Measurements from ENCODE around the gene EMC10.

The EMC10 gene

DNA sequence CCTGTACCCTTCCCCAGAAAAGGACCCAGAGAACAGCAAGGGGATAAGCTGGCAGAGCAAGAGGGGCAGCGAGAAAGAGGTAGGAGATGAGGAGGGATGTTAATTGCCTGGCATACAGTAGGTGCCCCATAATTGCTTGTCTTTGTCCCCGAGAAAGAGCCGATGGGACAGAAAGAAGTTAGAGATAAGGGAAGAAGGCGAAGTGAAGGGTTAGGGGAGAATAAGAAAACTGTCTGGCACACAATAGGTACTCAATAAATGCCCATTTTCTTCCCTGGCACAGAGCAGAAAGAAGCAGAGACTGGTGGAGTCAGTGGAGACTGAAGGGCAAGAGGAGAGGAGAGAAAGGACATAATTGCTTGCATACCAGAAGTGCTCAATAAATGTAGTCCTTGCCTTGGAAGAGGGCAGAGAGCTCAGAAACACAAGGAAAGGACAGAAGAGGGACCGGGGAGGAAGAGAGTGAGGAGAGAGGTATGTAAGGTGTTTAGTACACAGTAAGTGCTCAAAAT is 18.8 kb downstream of the EMC10 start:
- no peak for DNase-seq (ENCODE audit: low read depth in 2 of 2)

DNA sequence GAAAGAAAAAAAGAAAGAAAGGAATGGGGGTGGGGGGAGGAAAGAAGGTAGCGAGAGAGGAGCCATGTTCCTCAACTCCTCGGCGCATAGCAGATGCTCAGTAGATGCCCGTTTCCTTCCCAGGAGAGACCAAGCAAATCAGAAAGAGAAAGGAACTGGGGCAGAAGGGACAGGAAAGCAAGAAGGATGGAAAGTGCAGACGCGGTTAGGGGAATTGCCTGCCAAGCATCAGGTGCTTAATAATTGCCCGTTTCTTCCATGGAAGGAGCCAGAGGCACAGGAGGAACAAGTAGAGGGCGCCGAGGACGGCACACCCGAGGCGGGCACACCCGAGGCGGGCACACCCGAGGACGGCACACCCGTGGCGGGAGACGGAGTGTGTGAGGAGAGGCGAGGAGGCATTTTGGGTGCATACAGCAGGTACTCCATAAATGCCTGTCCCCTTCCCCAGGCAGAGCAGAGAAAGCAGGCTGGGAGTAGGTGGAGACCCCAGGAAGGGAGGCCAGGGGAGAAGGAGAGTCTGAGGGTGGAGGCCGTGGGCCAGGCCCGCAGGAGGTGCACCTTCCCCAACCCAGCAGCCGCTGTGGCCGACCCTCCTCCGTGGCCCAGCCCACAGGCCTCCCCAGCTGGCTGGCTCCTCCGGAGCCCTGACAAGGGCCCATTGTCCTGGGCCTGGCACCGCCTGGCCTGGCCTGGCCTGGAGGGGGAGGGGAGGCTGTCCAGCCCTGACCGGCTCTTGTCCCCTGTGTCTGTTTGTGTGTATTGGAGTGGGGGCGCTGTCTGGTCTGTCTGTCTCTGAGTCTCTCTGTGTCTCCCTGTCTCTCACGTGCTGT is 20.1 kb downstream of the EMC10 start:
- DNase-seq (ENCODE audit: low read depth in 2 of 2): no peak

DNA sequence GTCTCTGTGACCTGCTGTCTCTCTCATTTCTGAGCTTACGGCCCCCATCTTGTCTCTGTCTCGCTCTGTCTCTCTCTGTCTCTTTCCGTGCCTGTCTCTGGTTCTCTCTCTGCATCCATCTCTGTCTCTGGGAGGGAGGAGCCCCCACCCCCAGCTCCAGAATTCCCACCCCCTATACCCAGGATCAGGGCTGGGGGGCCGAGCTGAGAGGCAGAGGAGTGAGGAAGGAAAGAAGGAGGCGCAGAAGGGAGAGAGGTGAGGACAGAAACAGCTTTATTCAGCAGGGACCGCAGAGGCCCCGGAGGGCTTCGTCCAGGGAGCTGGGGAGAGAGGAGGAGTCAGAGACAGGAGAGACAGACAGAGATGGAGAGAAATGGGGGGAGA is 20.7 kb downstream of the EMC10 start:
- DNase-seq (ENCODE audit: low read depth in 2 of 2): no peak

DNA sequence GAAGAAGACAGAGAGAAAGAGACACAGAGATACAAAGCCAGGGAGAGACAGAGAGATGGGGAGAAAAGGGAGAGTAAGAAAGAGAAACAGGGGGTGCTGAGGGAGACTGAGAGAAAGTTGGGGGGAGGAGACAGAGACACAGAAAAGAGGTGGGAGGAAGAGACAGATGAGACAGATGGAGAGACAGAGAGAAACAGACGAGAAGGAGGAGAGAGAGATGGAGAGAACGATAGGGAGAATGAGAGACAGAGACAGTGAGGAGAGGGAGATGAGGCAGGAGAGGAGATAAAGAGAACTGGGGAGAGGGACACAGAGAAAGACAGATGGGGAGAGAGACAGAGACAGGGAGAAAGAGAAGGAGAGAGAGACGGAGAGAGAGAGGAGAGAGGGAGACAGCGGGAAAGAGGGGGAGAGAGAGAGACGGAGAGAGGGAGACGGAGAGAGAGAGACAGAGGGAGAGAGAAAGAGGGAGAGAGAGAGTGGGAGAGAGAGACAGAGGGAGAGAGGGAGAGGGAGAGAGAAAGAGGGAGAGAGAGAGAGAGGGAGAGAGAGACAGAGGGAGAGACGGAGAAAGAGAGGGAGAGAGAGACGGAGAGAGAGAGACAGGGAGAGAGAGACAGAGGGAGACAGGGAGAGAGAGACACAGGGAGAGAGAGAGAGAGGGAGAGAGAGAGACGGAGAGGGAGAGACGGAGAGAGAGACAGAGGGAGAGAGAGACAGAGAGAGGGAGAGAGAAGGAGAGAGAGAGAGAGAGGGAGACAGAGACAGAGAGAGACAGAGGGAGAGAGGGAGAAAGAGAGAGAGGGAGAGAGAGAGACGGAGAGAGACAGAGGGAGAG is 22.1 kb downstream of the EMC10 start:
- no peak for DNase-seq (ENCODE audit: low read depth in 2 of 2)

DNA sequence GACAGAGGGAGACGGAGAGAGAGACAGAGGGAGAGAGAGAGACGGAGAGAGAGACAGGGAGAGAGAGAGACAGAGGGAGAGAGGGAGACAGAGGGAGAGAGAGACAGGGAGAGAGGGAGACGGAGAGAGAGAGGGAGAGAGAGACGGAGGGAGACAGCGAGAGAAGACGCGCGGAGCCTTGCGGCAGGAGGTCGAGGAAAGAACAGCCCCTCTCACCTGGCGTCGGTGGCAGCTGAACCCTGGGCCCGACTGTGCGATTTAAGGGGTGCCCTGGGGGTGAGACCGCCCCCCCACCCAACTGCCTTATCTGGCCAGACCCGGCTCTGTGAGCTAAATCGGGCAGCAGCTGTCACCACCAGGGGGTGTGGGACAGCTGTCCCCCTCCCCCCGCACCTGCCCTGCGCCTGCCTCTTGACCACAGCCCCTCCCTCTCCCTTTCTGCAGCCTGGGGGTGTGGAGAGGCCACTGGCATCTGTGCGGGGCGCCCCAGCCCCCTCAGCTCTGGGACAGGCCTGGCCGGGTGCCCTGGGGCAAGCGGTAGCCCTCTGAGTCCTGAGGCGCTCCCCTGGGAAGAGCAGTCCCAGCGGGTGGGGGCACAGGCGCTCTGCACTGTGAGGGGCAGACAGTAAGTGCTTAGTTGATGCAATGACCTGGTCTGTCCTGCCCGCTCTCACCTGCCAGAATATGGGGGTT is 23.9 kb downstream of the EMC10 start:
- no peak for DNase-seq (ENCODE audit: low read depth in 2 of 2)

DNA sequence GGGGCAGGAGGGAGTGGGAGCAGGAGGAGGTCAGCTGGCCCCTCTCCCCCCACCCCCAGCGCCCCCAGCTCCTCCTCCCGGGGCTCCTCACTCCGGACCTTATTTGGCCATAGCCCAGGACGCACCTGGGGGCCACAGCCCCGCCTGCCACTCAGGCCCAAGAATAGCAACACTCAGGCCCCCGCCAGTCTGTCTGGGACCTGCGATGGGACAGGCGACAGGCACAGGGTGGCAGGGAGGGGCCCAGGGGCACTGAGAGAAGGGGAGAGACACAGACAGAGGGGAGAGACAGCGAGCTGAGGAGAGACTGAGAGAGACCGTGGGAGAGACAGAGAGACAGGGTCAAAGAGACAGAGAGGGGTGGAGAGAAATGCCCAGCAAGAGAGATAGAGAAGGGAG is 24.4 kb downstream of the EMC10 start:
- DNase-seq (ENCODE audit: low read depth in 2 of 2): no peak

DNA sequence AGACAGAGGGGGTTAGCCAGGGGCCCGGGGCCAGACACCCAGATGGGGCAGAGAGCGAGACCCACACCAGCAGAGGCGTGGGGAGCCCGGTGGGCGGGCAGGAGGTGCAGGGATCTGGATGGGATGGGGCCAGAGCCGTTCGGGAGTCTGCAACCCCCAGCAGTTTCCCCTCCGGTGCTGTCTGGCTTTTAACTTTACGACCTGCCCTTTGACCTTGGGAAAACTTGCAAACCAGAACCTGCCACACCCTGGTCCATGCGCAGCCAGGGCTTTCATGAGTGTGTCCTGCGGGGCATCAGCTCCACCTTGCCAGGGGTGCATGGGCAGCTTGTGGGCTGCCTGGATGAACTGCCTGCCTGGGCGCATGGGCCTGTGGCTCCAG is 24.9 kb downstream of the EMC10 start:
- DNase-seq (ENCODE audit: low read depth in 2 of 2): no peak

DNA sequence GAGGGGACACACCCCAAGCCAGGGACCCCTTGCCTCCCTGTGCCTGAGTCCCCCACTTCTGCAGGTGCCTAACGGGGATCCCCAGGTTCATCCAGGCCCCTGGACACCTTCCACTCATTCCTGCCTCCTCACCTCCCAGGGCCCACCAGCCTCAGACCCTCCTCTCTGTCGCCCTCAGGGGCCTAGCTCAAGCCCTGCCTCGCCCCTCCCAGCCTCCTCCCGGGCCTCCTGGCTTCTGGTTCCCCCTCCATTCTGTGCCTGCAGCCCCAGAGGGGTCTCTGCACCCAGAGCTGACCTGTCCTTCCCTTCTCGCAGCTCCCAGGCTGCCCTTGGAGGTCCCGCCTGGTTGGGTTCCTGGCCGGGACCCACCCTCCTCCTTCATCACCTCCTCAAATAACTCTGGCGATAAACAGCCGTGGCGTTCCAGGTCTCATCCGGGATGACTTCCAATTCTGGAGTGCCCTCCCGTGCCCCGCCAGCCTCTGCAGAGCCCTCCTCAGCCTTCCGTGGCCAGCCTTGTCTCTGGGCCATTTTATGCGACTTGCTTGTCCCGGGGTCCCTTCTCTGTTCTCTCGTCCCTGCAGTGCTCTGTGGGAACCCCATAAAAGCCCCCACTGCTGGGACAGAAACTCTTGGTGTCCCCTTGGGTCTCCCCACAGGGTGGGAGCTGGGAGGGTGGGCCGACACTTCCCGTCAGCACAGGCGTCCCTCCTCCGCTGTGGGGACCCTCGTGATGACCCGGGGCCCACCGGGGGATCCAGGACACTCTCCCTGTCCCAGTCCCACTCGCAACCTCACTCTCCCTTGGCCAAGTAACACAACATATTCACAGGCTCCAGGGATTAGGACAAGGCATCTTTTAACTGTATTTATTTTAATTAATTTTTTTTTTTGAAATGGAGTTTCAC is 25.5 kb downstream of the EMC10 start:
- DNase-seq (ENCODE audit: low read depth in 2 of 2): no peak

DNA sequence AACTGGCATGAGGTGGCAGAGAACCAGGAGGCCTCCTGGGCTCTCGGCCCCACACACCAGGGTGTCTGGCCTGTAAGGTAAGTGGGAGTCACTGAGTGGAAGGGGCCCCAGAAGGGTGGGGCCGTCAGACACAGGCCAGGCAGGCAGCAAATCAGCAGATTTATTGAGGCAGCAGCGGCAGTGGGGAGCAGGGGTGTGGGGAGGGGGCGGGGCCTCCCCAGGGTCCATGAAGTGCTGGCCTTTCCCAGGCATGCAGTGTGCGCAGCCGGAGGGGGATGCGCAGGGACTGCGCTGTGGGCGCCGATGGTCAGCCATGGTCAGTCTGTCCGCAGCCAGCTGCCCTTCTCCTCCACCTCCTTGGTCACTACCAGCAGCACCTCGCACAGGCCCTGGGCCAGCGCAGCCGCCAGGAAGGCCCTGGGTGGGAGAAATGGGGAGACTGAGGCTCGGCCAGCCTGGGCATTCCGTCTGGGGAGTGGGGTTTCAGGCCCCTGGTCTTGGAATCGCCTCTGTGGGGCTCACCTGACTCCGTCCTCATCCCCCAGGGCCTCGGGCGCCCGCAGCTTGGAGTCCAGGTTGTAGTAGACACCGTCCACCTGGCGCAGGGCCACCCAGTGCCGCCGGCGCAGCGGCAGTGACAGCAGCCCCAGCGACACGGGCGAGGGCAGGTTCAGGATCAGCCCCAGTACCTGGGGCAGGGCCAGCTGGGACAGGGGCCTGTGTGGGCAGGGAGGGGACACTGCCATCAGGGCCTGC is 29.7 kb downstream of the EMC10 start:
- no peak for DNase-seq (ENCODE audit: low read depth in 2 of 2)

DNA sequence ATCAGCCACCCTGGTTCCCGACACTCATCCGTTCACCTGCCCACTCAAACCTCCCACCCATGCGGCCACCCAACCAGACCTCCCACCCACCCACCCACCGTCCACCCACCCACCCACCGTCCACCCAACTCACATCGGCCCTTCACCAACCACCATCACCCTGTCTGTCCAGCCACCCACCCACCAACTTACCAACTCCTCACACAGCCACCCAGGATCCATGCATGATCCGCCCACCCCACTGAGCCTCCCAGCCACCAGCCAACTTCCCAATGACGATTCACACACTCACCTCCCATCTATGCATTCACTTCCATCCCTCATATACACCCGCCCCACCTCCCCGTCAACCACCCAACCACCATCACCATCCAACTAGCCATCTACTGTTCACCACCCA is 30.4 kb downstream of the EMC10 start:
- no peak for DNase-seq (ENCODE audit: low read depth in 2 of 2)

DNA sequence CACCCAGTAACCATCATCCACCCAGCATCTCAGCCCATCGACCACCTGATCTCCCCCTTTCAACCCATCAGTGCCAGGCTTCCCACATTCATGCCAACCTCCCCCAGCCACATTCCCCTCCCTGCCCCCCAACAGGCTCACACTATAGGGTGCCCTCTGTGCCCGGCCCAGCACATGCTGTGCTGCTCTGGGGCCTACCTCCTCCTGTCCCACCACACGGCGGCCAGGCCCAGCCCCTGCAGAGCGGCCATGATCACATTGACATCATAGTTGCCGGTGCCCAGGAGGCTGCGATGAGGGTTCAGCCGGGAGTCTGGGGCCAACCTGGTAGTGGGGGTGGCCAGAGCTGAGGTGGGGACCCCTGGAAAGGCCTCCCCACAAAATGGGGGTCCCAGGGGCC is 31.1 kb downstream of the EMC10 start:
- DNase-seq (ENCODE audit: low read depth in 2 of 2): no peak

DNA sequence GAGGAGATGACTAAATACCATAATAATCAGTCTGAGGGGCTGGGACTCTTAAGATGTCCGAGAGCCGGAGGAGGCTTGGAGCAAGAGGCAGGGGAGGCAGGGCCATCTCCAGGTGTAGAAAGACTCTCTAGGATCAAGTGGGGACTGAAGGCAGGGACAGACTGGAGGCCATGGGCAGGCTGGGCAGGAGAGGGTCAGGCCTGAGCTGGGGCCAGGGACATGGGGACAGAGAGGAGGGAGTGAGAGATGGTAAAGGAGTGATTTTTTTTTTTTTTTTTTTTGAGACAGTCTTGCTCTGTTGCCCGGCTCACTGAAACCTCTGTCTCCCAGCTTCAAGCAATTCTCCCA is 32.5 kb downstream of the EMC10 start:
- DNase-seq (ENCODE audit: low read depth in 2 of 2): no peak

DNA sequence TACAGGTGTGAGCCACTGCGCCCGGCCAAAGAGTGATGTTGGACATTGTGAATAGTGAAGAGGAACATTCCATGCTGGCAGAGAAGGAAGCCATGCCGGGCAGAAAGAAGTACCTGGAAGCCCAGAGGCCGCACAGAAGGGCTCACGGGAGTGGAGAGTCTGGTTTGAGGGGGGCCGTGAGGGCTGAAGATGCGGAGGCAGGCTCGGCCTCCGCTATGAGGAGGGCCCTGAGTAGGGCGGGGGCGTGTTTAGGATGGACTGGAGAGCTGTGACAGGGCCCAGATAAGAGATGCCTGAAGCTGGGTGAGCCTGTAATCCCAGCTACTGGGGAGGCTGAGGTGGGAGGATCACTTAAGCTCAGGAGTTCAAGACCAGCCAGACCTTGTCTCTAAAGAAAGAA is 33.1 kb downstream of the EMC10 start:
- DNase-seq (ENCODE audit: low read depth in 2 of 2): no peak

DNA sequence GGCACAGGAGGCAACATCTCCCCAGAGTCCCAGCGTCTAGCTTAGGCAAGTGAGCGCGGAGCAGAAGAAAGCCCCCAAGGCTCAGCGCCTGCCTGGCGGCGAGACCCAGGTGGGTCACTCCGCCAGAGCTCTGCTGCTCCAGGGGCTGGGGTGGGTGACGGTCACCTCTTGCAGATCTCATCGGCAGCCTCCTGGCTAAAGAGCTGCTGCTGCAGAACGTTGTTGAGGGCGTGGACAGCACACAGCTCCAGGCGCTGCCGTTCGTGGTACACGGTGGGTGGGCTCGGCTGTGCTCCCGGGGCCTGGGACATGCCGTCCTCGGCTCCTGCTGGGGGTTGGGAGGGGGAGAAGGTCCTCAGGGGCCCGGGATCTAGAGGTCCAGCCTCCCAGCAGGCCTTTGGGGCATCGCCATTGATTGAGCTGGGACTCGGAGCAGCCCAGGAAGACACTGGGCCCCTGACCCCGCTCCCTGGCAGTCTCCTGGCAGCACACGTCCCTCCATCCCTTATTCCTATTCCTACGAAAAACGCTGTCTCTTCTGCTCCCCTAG is 33.9 kb downstream of the EMC10 start:
- no peak for DNase-seq (ENCODE audit: low read depth in 2 of 2)

DNA sequence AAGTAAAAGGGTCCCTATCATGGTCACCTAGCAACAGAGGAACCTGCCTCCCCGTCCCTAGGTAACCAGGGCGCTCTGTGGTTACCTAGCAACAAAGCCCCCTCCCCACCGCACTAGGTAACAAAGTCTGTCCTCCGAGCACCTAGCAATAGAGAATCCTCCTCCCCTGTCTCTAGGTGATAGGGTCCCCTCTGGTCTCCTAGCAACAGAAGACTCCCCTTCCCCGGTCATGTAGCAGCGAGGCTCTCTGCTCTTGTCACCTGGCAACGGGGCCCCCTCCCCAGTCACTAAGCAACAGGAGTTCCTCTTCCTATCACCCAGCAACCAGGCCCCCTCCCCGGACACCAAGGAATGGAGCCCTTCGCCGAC is 34.4 kb downstream of the EMC10 start:
- no peak for DNase-seq (ENCODE audit: low read depth in 2 of 2)

DNA sequence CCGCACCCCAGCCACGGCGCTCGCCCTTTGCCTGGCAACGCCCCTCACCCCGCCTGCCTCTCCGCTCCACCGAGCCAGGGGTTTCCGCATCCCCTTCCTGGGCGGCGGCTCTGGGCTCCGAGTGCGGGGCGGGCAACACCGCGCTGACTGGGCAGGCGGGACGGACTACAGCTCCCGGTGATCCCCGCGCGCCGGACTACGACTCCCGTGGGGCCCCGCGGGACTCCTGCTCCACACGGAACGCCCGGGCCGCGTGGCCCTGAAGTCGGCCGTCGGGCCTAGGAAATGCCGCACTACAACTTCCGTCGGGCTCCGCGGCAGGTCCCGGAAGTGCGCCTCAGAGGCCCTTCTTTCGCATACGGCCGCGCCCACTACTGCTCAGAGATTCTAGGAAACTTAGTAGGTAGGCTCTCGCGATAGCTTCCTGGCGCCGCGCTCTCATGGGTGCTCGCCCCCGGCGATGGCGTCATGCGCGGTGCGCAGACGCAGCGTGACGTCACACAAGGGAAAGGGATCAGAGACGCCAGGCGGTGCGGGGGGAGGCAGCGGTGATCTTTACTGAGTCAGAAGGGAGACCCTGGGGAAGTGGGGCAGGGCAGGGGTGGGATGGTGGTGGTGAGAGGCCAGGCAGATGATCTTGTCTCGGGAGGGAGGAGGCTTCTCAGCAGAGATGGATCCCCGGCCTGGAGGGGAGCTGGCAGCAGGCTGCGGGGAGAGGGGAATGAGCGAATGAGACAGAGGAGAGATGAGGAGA is 34.9 kb downstream of the EMC10 start, which contains the start of gene JOSD2:
JOSD2 (minus strand) TSS at position 123 of the 754 bp plus-strand sequence. CDS start 760 bp downstream, outside the sequence.
- peak; percentile 92 to 96 for DNase-seq (ENCODE audit: low read depth in 2 of 2)

DNA sequence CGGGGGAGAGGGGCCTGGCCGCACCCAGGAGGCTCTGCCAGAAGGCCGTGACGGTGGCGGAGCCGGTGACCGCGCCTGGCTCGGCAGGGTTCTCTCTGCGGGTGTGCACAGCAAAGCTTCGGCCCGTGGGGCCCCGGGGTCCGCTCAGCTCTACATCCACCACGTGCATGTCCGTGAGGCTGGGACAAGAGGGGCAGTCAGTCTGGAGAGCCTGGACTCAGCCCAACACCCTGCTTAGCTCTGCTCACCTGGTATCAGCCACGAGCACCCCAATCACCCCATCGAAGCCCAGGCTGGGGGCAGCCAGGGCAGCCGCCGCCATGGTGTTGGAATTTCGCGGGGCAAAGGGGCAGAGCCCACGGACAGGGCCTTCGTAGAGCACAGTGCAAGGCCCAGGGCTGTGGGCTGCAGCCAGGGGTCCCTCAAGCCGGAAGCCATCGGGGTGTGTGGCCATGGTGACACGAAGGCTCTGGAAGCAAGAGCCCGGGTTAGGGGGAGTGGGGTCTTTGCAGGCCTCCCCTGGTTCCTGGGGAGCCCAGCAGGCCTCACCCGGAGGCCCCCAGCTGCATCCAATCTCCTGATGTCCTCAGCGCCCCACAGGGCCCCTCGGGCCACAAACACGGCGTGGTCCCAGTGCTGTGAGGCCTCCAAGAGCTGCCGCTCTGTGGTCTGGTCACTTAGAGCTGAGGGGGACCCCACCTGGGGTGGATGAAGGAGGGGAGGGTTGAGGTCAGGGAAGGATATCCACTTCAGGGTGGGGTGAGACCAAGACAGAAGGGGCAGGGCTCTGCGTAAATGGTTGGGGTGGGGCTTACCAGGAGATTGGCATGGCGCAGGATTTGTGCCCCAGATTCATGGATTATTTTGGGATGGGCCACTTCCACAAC is 36.0 kb downstream of the EMC10 start:
- no peak for DNase-seq (ENCODE audit: low read depth in 2 of 2)

DNA sequence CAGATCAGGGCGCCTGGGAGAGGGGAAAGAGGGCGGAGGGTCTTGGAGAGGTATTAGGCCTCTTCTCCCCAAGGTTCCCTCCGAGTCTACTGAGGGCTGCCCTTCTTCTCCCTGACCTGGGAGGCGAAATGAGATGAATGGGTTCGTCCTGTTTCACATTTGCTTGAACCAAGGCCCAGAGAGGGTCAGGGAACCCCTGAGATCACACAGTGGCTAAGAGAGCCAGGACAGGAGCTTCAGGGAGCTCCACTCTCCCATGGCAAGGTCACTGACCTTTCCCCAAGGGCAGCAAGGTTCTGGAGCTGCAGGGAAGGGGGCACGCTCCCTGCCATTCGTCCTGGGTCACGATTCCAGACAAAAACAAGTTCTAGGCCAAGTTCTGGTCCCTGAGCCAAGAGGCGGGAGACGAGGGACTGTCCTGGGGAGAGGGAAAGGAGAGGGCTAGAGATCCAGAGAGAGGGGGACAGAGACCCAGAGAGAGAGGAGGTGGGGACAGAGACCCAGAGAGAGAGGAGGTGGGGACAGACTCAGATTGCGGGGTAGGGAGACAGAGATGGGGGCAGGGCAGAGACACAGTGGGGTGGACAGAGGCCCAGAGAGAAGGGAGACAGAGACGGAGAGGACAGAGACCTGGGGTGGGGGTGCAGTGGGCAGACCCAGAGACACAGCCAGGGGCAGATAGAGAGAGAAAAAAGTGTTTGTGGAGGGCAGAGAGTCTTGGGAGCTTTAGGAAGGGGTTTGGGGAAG is 36.9 kb downstream of the EMC10 start:
- no peak for DNase-seq (ENCODE audit: low read depth in 2 of 2)
